Measurements from ENCODE around the gene KREMEN1. TPM values are rescaled to one million over a fixed set of nuclear protein-coding genes. Genes with fewer than 3 reads are reported as not detected.

KREMEN1 gene
- total RNA-seq, 1 donor from 2014 or later, result 20.5 TPM

DNA sequence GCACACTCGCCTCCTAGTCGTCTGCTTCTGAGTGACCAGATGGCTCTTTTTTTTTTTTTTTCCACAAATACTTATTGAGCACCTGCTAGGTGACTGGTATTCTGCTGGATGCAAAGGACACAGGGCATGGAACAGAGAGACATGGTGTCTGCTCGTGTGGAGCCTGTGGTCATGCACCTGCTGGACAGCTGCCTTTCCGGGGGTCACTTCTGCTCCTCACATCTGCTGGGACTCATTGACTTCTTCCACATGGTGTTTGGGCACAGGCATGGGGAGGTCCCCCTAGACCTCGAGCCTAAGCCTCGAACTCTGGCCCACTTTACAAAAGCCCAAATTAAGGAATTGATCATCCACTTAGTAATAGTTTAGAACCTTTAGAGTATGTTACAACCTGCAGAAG lies 93.3 kb downstream of the KREMEN1 start:
- Mint-ChIP-seq H3K4me1 (ENCODE audit: low read depth, unreplicated experiment) (no peaks in the 10 kb centered on the region), H3K27ac (ENCODE audit: unreplicated experiment) (no peak overlapping the region), H3K9me3 (ENCODE audit: unreplicated experiment) (peaks cover 8% of the 10 kb centered on the region), H3K27me3 (ENCODE audit: unreplicated experiment) (peaks cover 6% of the 10 kb centered on the region), H3K36me3 (ENCODE audit: unreplicated experiment) (no peaks in the 10 kb centered on the region), H3K4me3 (ENCODE audit: unreplicated experiment) (no peak overlapping the region)
- DNase-seq, result no peak
- TF ChIP-seq, protein P1, sequence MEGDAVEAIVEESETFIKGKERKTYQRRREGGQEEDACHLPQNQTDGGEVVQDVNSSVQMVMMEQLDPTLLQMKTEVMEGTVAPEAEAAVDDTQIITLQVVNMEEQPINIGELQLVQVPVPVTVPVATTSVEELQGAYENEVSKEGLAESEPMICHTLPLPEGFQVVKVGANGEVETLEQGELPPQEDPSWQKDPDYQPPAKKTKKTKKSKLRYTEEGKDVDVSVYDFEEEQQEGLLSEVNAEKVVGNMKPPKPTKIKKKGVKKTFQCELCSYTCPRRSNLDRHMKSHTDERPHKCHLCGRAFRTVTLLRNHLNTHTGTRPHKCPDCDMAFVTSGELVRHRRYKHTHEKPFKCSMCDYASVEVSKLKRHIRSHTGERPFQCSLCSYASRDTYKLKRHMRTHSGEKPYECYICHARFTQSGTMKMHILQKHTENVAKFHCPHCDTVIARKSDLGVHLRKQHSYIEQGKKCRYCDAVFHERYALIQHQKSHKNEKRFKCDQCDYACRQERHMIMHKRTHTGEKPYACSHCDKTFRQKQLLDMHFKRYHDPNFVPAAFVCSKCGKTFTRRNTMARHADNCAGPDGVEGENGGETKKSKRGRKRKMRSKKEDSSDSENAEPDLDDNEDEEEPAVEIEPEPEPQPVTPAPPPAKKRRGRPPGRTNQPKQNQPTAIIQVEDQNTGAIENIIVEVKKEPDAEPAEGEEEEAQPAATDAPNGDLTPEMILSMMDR (IDR thresholded peaks at IDR 0.05; ENCODE audit: partially characterized antibody, unreplicated experiment), result no peak

DNA sequence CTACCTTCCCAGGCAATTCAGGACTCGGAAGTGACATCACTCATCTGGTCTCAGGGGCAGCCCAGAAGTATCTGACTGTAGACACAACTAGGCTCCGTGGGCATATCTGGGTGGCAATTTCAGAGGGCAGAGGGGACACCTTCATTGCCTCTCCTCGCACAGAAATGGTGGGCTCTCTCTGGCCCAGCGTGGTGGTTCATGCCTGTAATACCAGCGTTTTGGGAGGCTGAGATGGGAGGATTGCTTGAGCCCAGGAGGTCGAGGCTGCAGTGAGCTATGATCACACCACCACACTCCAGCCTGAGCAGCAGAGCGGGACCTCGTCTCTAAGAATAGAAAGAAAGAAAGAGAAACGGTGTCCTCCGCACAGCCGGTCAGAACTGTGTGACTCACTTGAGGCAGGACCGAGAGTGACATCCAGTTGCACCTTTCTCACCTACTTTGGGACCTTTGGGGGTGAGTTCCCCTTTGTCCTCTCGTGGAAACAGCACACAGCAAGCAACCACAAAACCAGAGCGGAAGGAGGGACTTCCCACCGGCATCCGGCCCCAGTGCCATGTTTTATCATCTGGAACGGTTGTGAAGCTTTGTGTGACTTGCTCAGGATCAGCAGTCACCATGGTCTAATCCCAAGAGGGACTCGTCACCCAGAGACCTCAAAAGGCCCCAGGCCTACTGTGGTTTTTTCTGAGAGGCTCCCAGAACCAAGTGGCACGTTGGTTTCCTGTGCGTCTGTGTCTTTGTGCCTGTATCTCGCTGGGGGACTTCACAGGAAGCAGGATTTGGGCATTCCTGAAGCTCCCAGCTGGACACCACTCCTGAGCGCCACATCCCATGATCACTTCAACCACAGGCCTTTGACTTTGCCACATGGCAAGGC lies 94.4 kb downstream of the KREMEN1 start:
- no peak for DNase-seq
- Mint-ChIP-seq H3K9me3 (ENCODE audit: unreplicated experiment) (peaks cover 10% of the 10 kb centered on the region), H3K4me3 (ENCODE audit: unreplicated experiment) (no peak overlapping the region), H3K36me3 (ENCODE audit: unreplicated experiment) (no peaks in the 10 kb centered on the region), H3K27ac (ENCODE audit: unreplicated experiment) (no peak overlapping the region), H3K4me1 (ENCODE audit: low read depth, unreplicated experiment) (no peaks in the 10 kb centered on the region), H3K27me3 (ENCODE audit: unreplicated experiment) (peaks cover 8% of the 10 kb centered on the region)
- TF ChIP-seq, protein P1 (IDR thresholded peaks at IDR 0.05; ENCODE audit: partially characterized antibody, unreplicated experiment), result no peak

DNA sequence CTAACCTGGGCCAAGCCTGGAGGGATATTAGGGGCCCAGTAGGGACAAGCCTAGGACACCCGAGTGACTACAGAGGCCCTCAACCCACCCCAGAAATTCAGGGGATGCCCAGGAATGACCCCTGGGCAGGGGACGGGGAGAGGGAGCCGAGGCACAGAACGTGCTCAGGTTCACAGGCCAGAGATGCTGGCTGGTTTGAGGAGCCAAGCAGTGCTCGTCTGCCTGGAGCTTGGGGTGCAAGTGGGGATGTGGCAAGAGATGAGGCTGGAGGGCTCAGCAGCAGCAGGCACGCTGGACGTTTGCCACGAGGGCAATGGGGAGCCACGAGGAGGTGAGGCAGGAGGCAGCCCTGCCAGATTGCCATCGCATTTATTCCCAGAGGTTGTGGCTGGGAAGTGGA lies 98.9 kb downstream of the KREMEN1 start:
- TF ChIP-seq, protein P1 (IDR thresholded peaks at IDR 0.05; ENCODE audit: partially characterized antibody, unreplicated experiment), result no peak
- DNase-seq, result no peak
- Mint-ChIP-seq H3K9me3 (ENCODE audit: unreplicated experiment) (peaks cover 12% of the 10 kb centered on the region), H3K27ac (ENCODE audit: unreplicated experiment) (no peak overlapping the region), H3K27me3 (ENCODE audit: unreplicated experiment) (peaks cover 8% of the 10 kb centered on the region), H3K36me3 (ENCODE audit: unreplicated experiment) (peaks cover 6% of the 10 kb centered on the region), H3K4me3 (ENCODE audit: unreplicated experiment) (no peak overlapping the region), H3K4me1 (ENCODE audit: low read depth, unreplicated experiment) (no peaks in the 10 kb centered on the region)

DNA sequence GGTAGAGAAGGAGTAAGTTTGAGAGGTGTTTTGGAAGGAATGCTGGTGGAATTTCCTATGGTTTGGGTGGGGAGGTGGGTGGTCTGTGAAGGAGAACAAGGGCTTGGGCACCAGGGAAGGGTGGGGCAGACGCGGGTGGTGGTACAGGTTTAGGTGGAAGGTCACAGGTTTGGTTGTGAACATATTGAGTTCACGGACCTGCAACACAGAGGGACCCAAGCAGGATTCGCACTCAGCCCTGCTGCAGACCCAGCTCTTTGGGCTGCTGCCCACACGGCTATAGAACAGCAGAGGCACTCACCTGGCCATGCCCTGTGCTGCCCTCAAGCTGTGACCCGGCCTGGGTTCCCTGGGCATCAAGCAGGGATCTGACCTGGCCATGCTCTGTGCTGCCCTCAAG lies 99.4 kb downstream of the KREMEN1 start:
- peaks cover 12% of the 10 kb centered on the region for H3K9me3 Mint-ChIP-seq (ENCODE audit: unreplicated experiment)
- peaks cover 7% of the 10 kb centered on the region for H3K27me3 Mint-ChIP-seq (ENCODE audit: unreplicated experiment)
- no peaks in the 10 kb centered on the region for H3K4me1 Mint-ChIP-seq (ENCODE audit: low read depth, unreplicated experiment)
- TF ChIP-seq, protein P1 (IDR thresholded peaks at IDR 0.05; ENCODE audit: partially characterized antibody, unreplicated experiment), result no peak
- no peak overlapping the region for H3K27ac Mint-ChIP-seq (ENCODE audit: unreplicated experiment)
- no peak for DNase-seq
- no peak overlapping the region for H3K4me3 Mint-ChIP-seq (ENCODE audit: unreplicated experiment)
- peaks cover 6% of the 10 kb centered on the region for H3K36me3 Mint-ChIP-seq (ENCODE audit: unreplicated experiment)

DNA sequence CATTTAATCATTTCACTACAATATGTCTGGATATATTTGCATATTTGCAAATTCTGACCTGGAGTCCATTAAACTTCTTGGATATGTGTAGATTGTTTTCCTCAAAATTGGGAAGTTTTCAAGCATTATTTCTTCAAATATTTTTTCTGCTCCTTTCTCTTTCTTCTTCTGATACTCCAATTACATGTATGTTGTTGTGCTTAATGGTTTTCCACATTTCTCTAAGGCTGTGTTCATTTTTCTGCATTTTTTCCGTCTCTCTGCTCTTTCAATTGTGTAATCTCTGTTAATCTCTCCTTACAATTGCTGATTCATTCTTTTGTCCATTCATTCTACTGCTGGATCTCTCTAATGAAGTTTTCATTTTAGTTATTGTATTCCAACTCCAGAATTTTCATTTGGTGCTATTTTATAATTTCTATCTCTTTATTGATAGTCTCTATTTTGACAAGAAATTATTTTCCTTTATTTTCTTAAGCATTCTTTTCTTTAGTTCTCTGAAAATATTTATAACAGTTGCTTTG lies 102.5 kb downstream of the KREMEN1 start:
- peaks cover 10% of the 10 kb centered on the region for H3K9me3 Mint-ChIP-seq (ENCODE audit: unreplicated experiment)
- peaks cover 4% of the 10 kb centered on the region for H3K27me3 Mint-ChIP-seq (ENCODE audit: unreplicated experiment)
- H3K4me1 Mint-ChIP-seq (ENCODE audit: low read depth, unreplicated experiment), result no peaks in the 10 kb centered on the region
- TF ChIP-seq, protein P1 (IDR thresholded peaks at IDR 0.05; ENCODE audit: partially characterized antibody, unreplicated experiment), result no peak
- peaks cover 6% of the 10 kb centered on the region for H3K36me3 Mint-ChIP-seq (ENCODE audit: unreplicated experiment)
- H3K27ac Mint-ChIP-seq (ENCODE audit: unreplicated experiment), result no peak overlapping the region
- H3K4me3 Mint-ChIP-seq (ENCODE audit: unreplicated experiment), result no peak overlapping the region
- no peak for DNase-seq
